GM19025 (cell line): ENCODE data around the gene SELENOO.

ENCODE experiments used
- ATAC-seq: cut with Tn5 transposase; IDR thresholded peaks from one replicate; pipeline ENCODE4 v1.9.1; 2021; ENCODE audit warnings: mild to moderate bottlenecking, low read depth, moderate library complexity; ENCODE audit not compliant: unreplicated experiment

Gene SELENOO

GRCh38 chr22:50171319-50171964 lies 29.4 kb upstream of the SELENOO start:
- no peak for ATAC-seq

GRCh38 chr22:50171965-50172421 lies 28.8 kb upstream of the SELENOO start:
- ATAC-seq = no peak

- no peak for ATAC-seq
Observed at GRCh38 chr22:50173311-50173982, 27.4 kb upstream of the SELENOO start.

GRCh38 chr22:50173983-50174355 lies 26.8 kb upstream of the SELENOO start:
- no peak for ATAC-seq

- ATAC-seq = no peak
Observed at GRCh38 chr22:50174382-50175190, 26.2 kb upstream of the SELENOO start.

GRCh38 chr22:50175191-50175461 lies 25.7 kb upstream of the SELENOO start:
- ATAC-seq = no peak

GRCh38 chr22:50175921-50176849 lies 24.6 kb upstream of the SELENOO start:
- no peak for ATAC-seq

GRCh38 chr22:50176850-50177536 lies 23.8 kb upstream of the SELENOO start:
- ATAC-seq = no peak

GRCh38 chr22:50177537-50178470 lies 23.0 kb upstream of the SELENOO start:
- ATAC-seq = no peak

GRCh38 chr22:50178471-50178864 lies 22.3 kb upstream of the SELENOO start:
- no peak for ATAC-seq

GRCh38 chr22:50178871-50179869 lies 21.6 kb upstream of the SELENOO start:
- no peak for ATAC-seq

GRCh38 chr22:50179937-50180726 lies 20.7 kb upstream of the SELENOO start:
- ATAC-seq = no peak

- ATAC-seq = no peak
Observed at GRCh38 chr22:50180727-50181521, 19.9 kb upstream of the SELENOO start.

GRCh38 chr22:50182176-50183081 lies 18.4 kb upstream of the SELENOO start:
- no peak for ATAC-seq
